Measurements from ENCODE around the gene PRSS50. TPM values are rescaled to one million over a fixed set of nuclear protein-coding genes. Genes with fewer than 3 reads are reported as not detected.

The PRSS50 gene
- total RNA-seq, 2 donors from 2014 or later, result not detected

- no peak overlapping the region for H3K4me3 Mint-ChIP-seq
- no peak for ATAC-seq
- H3K27ac Mint-ChIP-seq, result no peak overlapping the region
- peaks cover 5% of the 10 kb centered on the region for H3K4me1 Mint-ChIP-seq
- no peaks in the 10 kb centered on the region for H3K9me3 ChIP-seq (ENCODE audit: control insufficient read depth, low read length, poor library complexity, severe bottlenecking)
- H3K27me3 Mint-ChIP-seq, result no peaks in the 10 kb centered on the region
- H3K36me3 Mint-ChIP-seq (ENCODE audit: low read depth), result peaks cover 12% of the 10 kb centered on the region
- DNase-seq, result no peak
Measured at GRCh38 chr3:46681856-46682540, 35.7 kb downstream of the PRSS50 start.

GRCh38 chr3:46681387-46681786 is 36.3 kb downstream of the PRSS50 start:
- DNase-seq (no peak), ATAC-seq (no peak)
- Mint-ChIP-seq H3K4me3 (no peak overlapping the region), H3K27me3 (no peaks in the 10 kb centered on the region), H3K4me1 (peaks cover 5% of the 10 kb centered on the region), H3K36me3 (ENCODE audit: low read depth) (peaks cover 12% of the 10 kb centered on the region), H3K27ac (no peak overlapping the region)
- H3K9me3 ChIP-seq (ENCODE audit: control insufficient read depth, low read length, poor library complexity, severe bottlenecking), result no peaks in the 10 kb centered on the region

GRCh38 chr3:46680298-46680826 is 37.3 kb downstream of the PRSS50 start:
- ATAC-seq, result no peak
- DNase-seq, result no peak
- peaks cover 9% of the 10 kb centered on the region for H3K36me3 Mint-ChIP-seq (ENCODE audit: low read depth)
- H3K4me3 Mint-ChIP-seq, result no peak overlapping the region
- H3K4me1 Mint-ChIP-seq, result peaks cover 5% of the 10 kb centered on the region
- H3K9me3 ChIP-seq (ENCODE audit: control insufficient read depth, low read length, poor library complexity, severe bottlenecking), result no peaks in the 10 kb centered on the region
- H3K27me3 Mint-ChIP-seq, result no peaks in the 10 kb centered on the region
- H3K27ac Mint-ChIP-seq, result no peak overlapping the region

- H3K27me3 Mint-ChIP-seq, result no peaks in the 10 kb centered on the region
Measured at GRCh38 chr3:46679681-46680080, 38.0 kb downstream of the PRSS50 start.

GRCh38 chr3:46678280-46678679 is 39.4 kb downstream of the PRSS50 start:
- Mint-ChIP-seq H3K36me3 (ENCODE audit: low read depth) (peaks cover 9% of the 10 kb centered on the region), H3K4me1 (peaks cover 3% of the 10 kb centered on the region), H3K27ac (no peak overlapping the region), H3K4me3 (no peak overlapping the region), H3K27me3 (no peaks in the 10 kb centered on the region)
- H3K9me3 ChIP-seq (ENCODE audit: control insufficient read depth, low read length, poor library complexity, severe bottlenecking), result no peaks in the 10 kb centered on the region
- DNase-seq (no peak), ATAC-seq (no peak)

More at GRCh38 chr3:46679681-46680080, 38.0 kb downstream of the PRSS50 start:
- no peaks in the 10 kb centered on the region for H3K9me3 ChIP-seq (ENCODE audit: control insufficient read depth, low read length, poor library complexity, severe bottlenecking)
- ATAC-seq (no peak), DNase-seq (no peak)
- H3K4me3 Mint-ChIP-seq, result no peak overlapping the region
- H3K27ac Mint-ChIP-seq, result peak overlapping the region; percentile 29
- peaks cover 5% of the 10 kb centered on the region for H3K4me1 Mint-ChIP-seq
- H3K36me3 Mint-ChIP-seq (ENCODE audit: low read depth), result peaks cover 9% of the 10 kb centered on the region

GRCh38 chr3:46677411-46677726 is 40.3 kb downstream of the PRSS50 start:
- ATAC-seq (no peak), DNase-seq (no peak)
- H3K9me3 ChIP-seq (ENCODE audit: control insufficient read depth, low read length, poor library complexity, severe bottlenecking), result no peaks in the 10 kb centered on the region
- no peaks in the 10 kb centered on the region for H3K27me3 Mint-ChIP-seq
- peaks cover 3% of the 10 kb centered on the region for H3K4me1 Mint-ChIP-seq
- H3K36me3 Mint-ChIP-seq (ENCODE audit: low read depth), result peaks cover 9% of the 10 kb centered on the region
- H3K27ac Mint-ChIP-seq, result no peak overlapping the region
- no peak overlapping the region for H3K4me3 Mint-ChIP-seq

- no peaks in the 10 kb centered on the region for H3K27me3 Mint-ChIP-seq
- no peaks in the 10 kb centered on the region for H3K9me3 ChIP-seq (ENCODE audit: control insufficient read depth, low read length, poor library complexity, severe bottlenecking)
- ATAC-seq (no peak), DNase-seq (no peak)
- H3K4me1 Mint-ChIP-seq, result peaks cover 3% of the 10 kb centered on the region
- H3K27ac Mint-ChIP-seq, result no peak overlapping the region
- peaks cover 9% of the 10 kb centered on the region for H3K36me3 Mint-ChIP-seq (ENCODE audit: low read depth)
- no peak overlapping the region for H3K4me3 Mint-ChIP-seq
Measured at GRCh38 chr3:46676601-46677410, 40.9 kb downstream of the PRSS50 start.

GRCh38 chr3:46675843-46676567 is 41.7 kb downstream of the PRSS50 start:
- no peaks in the 10 kb centered on the region for H3K9me3 ChIP-seq (ENCODE audit: control insufficient read depth, low read length, poor library complexity, severe bottlenecking)
- Mint-ChIP-seq H3K27me3 (no peaks in the 10 kb centered on the region), H3K4me1 (peaks cover 3% of the 10 kb centered on the region), H3K4me3 (no peak overlapping the region), H3K36me3 (ENCODE audit: low read depth) (peaks cover 9% of the 10 kb centered on the region), H3K27ac (no peak overlapping the region)
- no peak for DNase-seq
- ATAC-seq, result no peak

GRCh38 chr3:46675426-46675825 is 42.2 kb downstream of the PRSS50 start:
- H3K36me3 Mint-ChIP-seq (ENCODE audit: low read depth), result peaks cover 6% of the 10 kb centered on the region
- no peaks in the 10 kb centered on the region for H3K9me3 ChIP-seq (ENCODE audit: control insufficient read depth, low read length, poor library complexity, severe bottlenecking)
- peaks cover 3% of the 10 kb centered on the region for H3K4me1 Mint-ChIP-seq
- H3K4me3 Mint-ChIP-seq, result no peak overlapping the region
- H3K27me3 Mint-ChIP-seq, result no peaks in the 10 kb centered on the region
- no peak for DNase-seq
- no peak for ATAC-seq
- no peak overlapping the region for H3K27ac Mint-ChIP-seq

GRCh38 chr3:46674031-46674845 is 43.4 kb downstream of the PRSS50 start:
- H3K9me3 ChIP-seq (ENCODE audit: control insufficient read depth, low read length, poor library complexity, severe bottlenecking), result no peaks in the 10 kb centered on the region
- H3K36me3 Mint-ChIP-seq (ENCODE audit: low read depth), result peaks cover 3% of the 10 kb centered on the region
- H3K27me3 Mint-ChIP-seq, result no peaks in the 10 kb centered on the region
- no peak overlapping the region for H3K27ac Mint-ChIP-seq
- H3K4me1 Mint-ChIP-seq, result peaks cover 2% of the 10 kb centered on the region
- no peak overlapping the region for H3K4me3 Mint-ChIP-seq
- DNase-seq (peak in 1 of 3 donors; percentile 5), ATAC-seq (no peak)

- H3K27me3 Mint-ChIP-seq, result no peaks in the 10 kb centered on the region
- H3K9me3 ChIP-seq (ENCODE audit: control insufficient read depth, low read length, poor library complexity, severe bottlenecking), result no peaks in the 10 kb centered on the region
- no peak overlapping the region for H3K4me3 Mint-ChIP-seq
- H3K36me3 Mint-ChIP-seq (ENCODE audit: low read depth), result peaks cover 3% of the 10 kb centered on the region
- H3K4me1 Mint-ChIP-seq, result peaks cover 2% of the 10 kb centered on the region
- DNase-seq, result peak in 1 of 3 donors; percentile 9
- H3K27ac Mint-ChIP-seq, result no peak overlapping the region
- ATAC-seq, result no peak
Measured at GRCh38 chr3:46673151-46674030, 44.3 kb downstream of the PRSS50 start.

GRCh38 chr3:46672349-46672695 is 45.3 kb downstream of the PRSS50 start:
- no peaks in the 10 kb centered on the region for H3K9me3 ChIP-seq (ENCODE audit: control insufficient read depth, low read length, poor library complexity, severe bottlenecking)
- Mint-ChIP-seq H3K4me3 (no peak overlapping the region), H3K36me3 (ENCODE audit: low read depth) (peaks cover 3% of the 10 kb centered on the region), H3K27ac (no peak overlapping the region), H3K4me1 (peaks cover 5% of the 10 kb centered on the region), H3K27me3 (no peaks in the 10 kb centered on the region)
- ATAC-seq (no peak), DNase-seq (peak in 2 of 3 donors; percentile 1 to 2)
